Stimulated activated CD8-positive, alpha-beta memory T cell treated with anti-CD3 and anti-CD28 coated beads, Interleukin-12 subunit alpha, Interleukin-12 subunit beta, amount 100 ng/mL, for 24 hours (primary cell): ENCODE data around the gene OBP2B.
A peak's percentile ranks its signal among the peaks of the same experiment; 100 is the strongest.
"Not testable (repeated sequence)": the region's sequence is repeated elsewhere in the genome, so short reads cannot be mapped to it uniquely, and the experiment has no call there.

Experiments
- DNase-seq: peaks from one replicate; pipeline ENCODE4 v3.0.0-alpha.2; 2020; ENCODE audit errors: extremely low read depth

The OBP2B gene

DNA sequence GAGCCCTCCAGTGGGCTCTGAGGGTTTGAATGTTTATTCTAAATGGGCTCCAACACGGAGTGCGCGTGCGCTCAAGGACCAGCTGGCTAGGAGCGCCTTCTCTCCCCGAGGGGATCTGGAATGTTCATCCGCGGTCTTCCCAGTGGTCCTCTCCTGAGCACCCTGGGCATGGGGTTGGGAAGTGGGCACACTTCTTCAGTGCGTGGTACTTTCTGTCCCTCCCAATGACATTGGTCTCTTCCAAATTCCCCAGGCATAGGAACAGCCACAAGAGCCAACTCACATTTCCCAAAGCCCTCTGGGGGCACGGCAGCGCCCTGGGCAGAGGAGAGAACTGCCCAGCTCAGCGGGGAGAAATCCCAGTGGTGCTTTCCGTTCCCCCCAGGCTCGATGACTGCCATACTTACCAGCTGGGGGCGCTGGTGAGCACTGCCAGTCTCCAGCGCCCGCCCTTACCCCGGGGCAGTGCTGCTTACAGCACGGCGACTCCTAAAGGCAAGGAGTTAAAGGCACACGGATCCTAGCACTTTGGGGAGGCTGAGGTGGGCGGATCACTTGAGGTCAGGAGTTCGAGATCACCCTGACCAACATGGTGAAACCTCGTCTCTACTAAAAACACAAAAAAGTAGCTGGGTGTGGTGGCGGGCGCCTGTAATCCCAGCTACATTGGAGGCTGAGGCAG is 29.9 kb upstream of the OBP2B start:
- DNase-seq, result peak; percentile 37

DNA sequence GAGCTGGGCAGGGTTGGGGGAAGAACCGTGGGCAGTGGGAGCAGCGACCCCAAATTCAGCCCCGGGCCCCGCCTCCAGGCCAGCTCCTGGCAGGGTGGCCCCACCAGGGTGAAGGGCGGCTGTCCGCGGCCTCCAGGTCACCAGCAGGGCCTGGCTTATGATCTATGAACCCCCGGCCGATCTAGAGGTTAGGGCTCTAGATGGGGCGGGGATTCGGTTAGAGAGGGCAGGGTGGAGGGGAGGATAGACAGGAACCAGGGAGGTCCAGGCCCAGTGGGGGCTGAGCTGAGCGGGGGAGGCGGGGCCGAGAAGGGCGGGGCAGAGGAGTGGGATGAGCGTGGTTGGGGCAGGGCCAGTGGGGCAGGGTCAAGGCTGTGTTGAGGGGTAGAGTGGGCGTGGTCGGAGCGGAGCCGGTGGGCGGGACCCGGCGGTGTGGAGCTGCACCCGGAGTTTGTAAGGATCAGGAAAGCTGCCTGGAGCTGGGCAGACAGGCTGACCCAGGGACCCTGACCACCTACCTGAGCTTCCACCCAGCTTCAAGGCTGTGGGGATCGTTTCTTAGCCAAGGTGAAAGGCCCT is 29.3 kb upstream of the OBP2B start:
- DNase-seq, result peak; percentile 8

DNA sequence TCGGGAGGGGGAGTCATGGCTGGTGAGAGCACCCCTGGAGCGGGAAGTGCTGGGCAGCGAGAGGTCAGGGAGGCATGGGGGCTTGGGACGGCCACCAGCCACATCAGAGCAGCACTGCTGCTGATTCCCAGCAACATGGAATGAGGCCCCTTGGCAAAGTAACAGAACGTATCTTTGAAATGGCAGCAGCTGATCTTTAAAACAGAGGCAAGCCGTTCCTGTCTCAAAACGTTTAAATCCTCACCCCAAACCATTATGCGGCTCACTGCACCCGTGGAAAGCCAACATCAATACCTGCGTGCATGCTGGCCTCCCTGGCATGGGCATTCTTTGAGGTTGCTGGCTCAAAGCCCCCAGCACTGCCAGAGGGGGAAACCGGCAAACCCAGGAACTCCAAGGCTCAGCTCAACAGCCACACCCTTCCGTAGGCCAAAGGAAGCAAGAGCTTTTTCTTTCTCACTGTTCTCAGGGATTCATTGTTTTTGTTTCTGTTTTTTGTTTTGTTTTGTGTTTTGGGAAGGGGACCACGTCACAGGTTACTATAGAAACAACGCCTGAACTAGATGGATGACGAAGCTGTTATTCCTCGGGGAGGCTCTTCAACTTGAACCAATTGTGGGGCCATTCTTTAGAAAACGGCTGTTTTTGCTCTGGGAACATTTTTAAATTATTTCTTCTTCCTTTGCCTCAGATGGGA is 28.1 kb upstream of the OBP2B start:
- DNase-seq, result no peak

DNA sequence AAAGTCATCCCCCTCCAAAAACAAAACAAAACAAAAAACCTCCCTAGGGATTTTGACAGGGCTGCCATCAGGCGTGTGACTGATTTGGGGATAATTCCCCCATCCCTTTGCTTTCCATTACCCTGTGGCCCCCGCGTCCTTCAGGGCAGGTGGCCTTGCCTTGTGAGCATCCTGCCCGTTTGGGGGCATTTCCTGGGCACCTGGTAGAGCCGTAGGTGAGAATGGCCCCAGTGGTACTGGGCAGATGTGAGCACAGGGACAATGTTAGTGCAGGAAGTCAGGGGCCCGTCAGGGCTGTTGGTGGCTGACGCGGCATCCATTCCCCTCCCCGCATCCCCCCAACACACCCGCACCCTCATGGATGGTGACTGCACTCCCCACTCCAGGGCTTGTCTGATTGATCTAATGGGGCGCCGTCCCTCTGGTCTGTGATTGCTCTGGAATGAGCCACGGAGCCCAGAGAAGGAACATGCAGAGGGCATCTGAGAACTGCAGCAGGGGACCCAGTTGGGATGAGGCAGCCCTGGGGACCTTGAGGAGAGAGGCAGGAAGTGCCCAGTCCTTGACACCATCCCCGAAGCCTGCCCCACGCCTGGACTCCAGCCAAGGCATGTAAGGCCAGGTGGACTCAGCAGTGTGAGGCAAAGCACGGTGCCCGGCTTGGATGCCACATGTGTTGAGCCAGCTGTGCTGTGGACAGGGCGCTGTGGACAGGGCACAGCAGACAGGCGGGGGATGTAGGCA is 27.4 kb upstream of the OBP2B start:
- not testable (repeated sequence) for DNase-seq

DNA sequence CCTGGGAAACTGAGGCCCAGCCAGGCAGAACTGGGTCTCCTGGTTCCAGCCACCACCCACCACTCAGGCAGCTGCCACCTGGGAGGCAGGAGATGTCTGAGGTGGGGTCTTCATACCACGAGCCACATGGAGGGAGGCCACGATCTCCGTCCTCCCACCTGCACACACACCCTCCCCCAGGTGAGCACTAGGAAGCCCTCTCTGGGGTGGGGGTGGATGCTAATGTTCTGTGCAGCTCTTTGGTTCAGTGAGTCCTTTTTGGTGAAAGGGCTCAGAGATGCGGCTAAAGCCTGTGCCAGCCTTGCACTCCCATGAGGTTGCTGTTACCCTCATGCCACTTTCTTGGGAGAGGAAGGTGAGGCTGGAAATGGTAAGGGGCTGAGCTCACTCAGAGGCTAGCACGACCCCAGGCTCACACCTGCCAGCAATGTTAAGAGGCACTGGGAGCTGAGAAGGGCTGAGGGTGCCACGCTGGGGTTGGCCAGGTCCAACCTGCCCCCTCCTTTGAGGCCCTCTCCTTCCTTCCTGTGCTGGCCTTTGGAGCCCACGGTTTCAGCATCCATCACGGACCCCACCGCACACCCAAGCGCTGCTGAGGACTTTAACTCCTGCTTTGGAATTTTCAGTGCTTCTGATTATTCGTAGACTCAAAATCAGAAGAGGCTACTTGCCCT is 26.6 kb upstream of the OBP2B start:
- DNase-seq, result no peak

DNA sequence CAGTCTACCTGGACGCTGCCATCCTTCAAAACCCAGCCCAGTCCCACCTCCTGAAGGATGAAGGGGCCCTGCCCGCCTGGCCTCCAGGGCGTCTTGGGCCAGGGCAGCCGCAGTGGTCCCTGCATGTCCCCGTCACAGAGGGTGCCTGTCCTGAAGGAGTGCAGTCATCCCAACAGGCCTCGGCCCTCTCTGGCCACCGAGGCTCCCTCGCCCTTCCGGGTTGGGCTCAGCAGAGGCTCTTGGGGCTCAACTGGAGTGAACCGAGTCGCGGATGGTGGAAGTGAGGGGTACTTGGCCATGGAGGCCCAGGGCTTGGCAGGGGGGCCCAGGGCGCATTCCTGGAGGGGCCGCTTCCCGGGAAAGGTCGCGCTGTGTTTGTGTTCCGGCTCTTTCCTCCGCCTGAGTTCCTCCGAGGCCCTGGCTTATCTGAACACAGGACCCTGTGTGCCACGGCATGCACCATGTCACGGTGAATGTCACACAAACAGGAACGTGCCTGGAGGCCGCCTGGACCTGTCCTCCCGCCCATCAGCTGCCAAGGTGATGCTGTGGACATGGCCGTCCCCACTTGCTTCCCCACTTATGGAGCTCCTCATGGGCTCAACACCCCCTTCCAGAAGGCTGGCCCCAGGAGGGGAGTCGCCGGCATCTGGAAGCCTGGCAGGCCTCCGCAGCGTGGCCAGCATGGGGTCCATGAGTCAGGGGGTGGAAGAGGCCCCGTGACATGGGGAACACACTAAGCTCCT is 25.7 kb upstream of the OBP2B start:
- DNase-seq, result no peak

DNA sequence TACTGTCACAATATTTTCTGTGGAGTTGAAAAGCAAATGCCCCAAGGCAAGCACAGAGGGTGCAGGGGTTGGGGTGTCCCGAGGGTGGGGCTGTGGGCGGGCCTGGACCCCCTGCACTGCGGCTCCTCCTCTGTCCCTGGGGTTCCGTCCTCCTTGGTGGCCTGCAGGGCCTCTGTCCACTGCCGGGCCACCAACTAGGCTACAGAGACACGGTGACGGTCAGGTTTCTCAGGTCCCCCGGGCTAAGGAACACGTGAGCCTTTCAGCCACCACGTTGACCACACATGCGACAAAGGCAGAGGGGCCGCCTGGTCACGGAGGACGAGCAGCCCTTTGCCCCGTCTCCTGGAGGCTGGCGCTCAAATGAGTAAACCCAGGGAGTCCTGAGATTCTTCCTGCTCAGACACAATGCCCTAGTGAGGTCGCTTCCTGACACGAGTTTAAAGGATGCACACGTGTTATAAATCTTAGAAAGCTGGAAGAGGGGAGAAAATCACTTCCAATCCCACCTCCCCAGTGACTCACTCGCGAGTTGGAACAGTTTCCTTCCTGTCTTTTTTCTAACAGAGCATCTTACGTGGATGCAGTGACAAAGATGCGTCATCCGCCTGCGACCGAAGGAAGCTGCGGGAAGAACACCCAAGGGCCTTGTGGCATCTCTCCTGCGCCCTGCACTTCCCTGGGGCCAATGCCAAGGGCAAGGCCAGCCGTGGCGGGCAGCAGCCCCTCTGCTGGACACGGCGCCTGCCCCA is 24.8 kb upstream of the OBP2B start:
- DNase-seq, result no peak

DNA sequence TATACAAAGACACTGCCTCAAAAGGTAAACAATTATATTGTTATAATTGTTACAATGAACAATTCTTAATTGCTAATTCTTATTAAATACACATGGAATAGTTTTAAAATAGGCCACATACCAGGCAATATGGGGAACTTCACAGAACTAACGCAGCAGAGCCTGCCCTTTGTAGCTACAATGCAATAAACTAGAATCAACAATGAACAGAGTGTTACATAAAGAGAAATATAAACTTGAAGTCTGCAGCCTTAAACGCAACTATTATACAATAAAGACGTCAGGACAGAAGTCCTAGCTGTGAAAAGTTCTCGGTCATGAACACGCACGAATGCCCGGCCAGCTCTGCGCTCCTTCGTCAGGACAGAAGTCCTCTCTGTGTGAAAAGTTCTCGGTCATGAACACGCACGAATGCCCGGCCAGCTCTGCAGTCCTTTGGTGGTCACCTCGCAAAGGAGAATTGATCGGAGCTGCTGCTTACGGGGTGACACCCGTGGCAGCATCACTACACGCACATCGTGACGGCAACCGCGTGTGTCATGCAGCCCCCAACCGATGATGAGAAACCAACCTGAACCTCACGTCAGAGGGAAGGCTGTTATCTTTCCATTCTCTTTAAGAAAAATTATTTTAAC is 23.0 kb upstream of the OBP2B start:
- not testable (repeated sequence) for DNase-seq

DNA sequence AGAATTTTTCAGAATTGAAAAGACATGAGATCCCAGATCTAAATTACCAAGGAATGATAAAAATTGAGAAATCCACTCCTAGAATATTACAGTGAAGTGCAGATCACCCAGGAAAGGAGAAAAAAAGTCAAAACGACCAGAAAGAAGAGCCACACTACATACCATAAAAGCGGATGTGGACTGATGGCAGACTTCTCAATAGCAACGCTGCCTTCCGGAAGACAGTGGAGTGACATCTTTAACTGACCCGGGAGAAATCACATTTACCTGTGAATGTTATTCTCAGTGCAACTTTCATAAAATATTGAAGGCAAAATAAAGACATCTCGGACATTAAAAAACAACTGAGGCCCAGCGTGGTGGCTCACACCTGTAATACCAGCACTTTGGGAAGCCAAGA is 21.5 kb upstream of the OBP2B start:
- not testable (repeated sequence) for DNase-seq

DNA sequence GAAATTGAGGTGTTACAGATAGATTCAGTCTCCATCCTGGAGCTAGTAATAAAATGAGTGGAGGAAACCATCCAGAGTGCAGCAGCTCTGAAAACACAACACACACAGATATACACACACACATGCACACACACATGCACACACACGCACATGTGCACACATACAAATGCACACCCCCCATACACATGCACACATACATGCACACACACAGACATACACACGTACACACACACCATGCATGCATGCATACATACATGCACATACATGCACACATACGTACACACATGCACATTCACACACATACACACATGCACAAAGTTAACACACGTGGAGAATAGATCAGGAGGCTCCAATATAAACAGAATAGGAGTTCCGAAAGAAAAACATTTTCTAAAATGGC is 21.0 kb upstream of the OBP2B start:
- DNase-seq, result no peak

DNA sequence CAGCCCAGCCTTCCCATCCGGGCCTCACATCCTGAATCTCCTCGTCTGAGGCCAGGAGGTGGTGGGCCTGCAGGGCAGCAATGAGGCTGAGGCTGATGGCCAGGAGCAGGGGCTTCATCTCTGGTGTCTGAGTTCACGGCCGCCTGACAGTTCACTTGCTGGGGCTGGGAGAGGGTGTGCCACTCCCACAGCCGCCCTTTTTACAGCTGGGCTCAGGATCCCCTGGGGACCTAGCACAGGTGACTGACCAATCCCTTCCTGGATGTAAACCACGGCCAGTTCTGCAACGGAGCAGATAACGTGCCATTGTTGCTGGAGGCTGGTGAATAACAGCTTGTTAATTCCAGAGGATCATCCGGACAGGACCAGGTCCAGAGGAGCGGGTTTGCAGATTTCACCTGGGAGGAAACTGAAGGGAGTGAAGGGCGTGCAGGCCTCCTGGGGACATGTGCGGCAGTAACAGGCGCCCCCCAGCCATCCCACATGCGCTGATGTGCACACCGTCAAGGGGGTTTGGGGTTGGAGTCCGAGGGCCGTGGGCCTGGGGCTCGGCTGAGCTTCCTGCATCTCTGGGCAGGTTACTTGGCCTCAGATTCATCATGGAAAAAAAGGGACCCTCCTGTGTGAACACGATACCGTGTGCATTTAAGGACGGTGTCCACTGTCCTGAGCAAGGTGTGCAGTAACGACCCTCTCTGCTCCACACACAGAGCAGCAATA is 19.6 kb upstream of the OBP2B start:
- not testable (repeated sequence) for DNase-seq

DNA sequence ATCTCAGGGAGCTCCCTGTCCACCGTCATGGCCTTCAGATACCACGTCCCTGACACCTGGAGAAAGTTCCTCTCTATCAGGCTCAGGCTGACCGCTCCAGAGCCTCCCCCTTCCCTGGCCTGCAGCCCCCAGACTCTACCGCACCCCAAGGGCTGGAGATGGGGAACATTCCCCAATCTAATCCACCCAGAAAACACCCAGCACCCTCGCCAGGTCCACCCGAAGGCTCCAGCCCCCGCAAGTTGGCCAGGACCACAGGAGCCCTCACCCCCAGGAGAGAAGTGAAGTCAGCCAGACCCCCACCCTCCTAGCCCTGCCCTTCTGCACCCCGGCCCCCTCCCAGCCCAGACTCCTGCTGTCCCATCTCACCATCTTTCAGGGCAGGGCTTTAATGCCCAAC is 18.9 kb upstream of the OBP2B start:
- DNase-seq, result not testable (repeated sequence)

DNA sequence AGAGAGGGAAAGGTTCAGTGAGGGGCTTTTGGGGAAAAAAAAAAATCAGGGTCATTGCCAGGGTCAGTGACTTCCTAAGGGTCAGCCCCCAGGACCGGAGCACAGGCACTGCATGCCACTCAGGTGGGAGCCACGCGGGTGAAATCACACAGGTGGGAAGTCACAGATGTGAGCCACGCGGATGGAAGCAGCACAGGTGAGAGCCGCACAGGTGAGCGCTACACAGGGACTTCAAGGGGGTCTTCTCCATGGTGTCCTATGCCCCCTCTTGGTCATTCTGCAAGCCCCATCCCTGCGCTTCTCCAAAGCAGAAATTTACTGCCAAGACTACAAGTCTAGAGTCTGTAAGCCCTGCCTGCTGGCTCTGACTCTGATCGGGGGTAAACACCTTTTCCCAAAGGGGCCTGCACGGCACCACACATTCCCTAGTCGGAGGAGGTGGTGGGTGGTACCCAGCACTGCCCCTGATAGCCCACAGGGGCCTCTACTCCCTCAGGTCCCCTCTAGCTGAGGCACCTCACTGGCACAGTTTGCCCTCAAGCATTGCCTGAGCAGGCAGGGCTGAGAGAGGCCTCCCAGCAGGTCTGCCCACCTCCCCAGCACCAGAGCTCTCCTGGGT is 18.3 kb upstream of the OBP2B start:
- no peak for DNase-seq

DNA sequence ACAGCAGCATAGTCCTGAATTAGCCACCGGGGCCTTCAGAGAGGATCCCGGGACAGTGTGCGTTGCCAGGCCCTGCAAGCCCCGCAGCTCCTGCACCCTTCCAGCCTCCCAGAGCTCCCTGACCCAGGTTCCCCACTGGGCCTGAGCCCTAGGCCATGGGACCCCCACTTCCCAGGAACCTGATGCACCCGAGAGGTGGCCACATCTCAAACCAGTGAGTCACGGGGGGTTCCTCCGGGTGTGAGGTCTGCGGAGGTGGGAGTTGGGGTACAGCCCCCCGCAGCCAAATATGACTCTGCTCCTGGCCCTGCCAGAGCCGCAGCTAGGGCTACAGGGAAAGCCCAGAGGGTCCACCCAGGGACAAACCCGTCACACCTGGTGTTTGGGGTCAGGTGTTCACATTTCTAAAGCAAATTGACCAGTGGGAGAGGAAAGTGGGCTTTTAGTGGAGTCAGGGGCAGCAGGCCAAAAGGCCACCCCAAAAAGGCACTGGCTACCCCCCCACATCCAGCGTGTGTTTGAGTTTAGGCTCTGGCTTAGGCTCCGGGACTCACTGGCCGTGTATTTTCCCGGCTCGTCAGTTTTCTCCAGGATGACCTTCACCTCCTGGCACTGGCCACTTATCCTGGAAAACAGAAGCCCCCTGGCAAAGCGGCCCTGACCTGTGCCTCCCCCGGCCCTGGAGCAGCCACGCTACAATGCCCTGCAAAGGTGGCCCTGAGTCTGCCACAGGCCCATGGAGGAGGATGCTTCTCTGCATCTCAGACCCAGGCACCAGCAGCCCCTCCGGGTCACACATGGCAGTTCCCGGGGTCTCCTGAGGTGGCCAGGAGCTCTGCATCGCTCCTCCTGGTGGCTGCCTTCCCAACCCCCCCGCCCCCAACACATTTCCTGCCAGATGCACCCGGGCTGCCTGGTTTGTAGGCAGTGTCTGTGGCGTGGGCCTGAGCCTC is 17.4 kb upstream of the OBP2B start:
- DNase-seq, result no peak

DNA sequence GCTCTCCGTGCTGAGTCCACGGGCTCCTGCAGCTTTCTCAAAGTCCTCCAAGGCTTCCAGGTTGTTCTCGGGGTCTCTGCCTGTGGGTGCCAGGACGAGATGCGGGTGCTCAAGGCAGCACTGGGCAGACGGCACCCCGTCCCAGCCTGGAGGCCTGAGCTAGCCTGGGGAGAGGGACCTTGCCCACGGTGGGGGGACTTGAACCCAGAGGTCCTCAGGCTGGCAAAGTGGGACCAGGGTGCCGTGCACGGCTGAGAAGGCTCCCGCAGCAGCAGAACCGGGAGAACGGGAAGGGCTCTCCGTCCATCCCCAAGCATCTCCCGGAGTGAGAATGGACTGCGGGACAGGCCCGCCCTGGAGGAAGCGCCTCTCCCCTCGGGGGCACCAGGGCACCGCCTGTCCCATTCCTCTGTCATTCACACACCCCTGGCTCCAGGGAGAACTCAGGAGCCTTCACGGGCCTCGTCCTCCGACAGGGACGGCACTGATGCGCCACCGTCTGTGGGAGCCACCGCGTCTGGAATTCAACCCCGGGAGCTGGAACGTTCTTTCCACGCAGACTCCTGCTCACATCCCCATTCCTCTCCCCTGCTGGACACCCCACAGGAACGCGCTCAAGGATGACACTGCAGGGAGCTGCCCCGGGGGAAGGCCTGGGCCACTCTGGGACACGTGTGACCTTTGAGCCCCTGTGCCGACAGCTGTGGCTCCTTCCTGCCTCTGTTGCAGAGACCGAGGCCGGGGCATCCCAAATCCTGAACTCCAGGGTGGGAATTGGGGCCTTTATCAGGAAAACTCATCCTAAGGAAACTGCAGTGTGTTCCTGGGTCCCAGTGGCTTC is 16.3 kb upstream of the OBP2B start:
- DNase-seq, result no peak

DNA sequence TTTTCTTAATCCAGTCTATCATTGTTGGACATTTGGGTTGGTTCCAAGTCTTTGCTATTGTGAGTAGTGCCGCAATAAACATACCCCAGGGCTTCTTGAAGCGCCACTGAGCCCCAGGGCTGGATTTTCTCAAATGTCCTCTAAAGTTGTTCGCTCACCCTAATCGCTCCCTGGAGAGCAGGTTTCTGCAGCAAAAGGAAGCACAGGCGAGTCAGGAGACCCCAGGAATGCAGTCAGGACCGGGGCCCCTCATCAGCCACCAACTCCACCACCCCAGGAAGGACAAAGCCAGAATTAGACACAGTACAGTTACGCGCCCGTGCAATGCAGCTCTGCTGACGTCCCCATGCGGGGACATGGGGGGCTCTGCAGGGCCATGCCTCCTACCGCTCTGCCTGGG is 15.7 kb upstream of the OBP2B start:
- DNase-seq, result no peak
